ENCODE data around the gene MLN.
A peak's percentile ranks its signal among the peaks of the same experiment; 100 is the strongest.
"Not testable (repeated sequence)": the region's sequence is repeated elsewhere in the genome, so short reads cannot be mapped to it uniquely, and the experiment has no call there.

The MLN gene

DNA sequence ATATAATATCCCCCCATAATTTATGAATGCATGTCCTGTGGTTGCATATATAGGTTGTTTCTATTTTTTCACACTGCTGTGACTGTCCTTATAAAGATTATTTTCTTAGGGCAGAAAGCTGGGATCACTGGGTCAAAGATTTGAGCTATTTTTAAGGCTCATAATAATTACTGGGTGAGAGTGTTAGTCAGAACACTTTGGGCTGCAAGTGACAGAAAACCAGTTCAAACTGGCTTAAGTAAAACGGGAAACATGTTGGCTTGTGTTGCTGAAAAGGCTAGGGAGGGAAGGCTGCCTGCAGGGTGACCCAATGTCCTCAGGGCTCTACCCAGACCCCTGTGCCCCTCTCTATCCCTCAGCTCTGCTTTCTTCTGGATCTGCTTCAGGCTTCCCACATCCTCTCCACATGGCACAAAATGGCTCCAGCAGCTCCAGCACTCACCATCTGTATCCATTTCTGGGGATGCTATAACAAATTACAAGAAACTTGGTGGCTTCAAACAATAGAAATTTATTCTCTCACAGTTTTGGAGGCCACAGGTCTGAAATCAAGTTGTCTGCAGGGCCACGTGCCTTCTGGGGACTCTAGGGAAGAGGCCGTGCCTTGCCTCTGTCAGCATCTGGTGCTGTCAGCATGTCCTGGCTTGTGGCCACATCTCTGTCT lies 33.1 kb upstream of the MLN start:
- FAIRE-seq = no peak
- no peak for DNase-seq (ENCODE audit: insufficient read length, low spot score)

DNA sequence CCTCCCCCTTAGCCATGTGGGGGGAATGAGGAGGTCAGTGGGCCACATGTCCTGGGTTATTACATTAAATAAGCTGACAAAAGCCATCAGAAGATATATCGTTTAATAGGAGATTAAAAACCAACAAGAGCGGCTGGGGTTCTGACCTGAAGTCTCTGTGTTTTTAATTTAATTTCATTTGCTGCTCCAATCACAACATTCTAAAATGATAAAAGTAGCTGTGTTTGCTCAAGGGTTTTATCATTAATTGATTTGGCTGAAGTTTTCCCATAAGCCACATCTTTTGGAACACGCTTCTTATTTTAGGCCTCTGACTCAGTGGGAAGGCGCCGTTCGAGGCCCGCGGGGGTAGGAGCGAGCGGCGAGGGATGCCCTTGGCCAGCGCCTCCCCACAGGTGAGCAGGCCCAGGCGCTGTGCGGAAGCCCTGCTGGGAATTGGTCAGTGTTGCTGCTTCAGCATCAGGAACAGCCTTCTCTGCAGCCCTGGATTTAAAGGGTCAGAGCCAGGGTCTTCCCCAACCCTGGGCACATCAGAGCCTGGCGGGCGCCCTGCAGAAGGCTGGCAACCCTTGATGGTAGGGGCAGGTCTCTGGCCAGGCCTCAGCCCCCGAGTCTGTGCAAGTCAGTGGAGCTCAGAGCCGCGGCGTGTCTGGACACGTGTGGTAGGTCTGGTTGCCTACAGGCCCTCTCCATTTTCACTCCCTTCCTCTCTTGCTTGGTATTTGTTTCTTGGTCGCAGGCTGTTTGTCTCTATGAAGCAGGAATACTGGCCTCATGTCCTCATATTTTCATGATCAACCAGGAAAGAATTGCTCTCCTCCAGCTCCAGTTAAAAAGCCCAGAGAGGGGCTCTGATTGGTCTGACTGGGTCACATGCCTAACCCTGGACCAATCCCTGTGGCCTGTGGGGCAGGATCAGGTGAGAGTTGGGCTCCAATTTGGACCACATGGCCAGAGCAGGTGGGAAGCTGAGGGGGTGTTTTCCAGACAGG lies 30.9 kb upstream of the MLN start:
- DNase-seq (ENCODE audit: insufficient read length, low spot score) (no peak), FAIRE-seq (no peak)

DNA sequence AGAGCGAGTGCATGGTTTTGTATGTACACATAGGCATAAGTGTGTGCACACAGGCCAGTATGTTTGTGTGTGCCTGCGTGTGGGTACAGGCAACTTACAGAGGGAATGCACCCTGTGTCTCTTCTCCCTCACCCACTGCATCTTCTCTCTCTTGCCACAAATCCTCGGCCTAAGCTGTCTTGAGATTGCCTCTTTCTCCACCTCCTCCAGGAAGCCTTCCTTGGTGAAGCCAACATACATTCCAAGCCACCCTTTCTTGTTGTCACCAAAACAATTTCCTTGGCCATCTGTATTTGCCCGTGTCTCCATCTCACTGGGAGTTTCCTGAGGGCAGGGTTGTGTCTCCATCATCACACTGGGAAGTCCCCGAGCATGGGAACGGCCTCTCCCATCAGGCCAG lies 29.8 kb upstream of the MLN start:
- no peak for FAIRE-seq
- DNase-seq (ENCODE audit: insufficient read length, low spot score) = no peak

DNA sequence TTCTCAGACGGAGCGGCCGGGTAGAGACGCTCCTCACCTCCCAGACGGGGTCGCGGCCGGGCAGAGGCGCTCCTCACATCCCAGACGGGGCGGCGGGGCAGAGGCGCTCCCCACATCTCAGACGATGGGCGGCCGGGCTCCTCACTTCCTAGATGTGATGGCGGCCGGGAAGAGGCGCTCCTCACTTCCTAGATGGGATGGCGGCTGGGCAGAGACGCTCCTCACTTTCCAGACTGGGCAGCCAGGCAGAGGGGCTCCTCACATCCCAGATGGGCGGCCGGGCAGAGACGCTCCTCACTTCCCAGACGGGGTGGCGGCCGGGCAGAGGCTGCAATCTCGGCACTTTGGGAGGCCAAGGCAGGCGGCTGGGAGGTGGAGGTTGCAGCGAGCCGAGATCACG lies 29.0 kb upstream of the MLN start:
- DNase-seq (ENCODE audit: insufficient read length, low spot score); FAIRE-seq: not testable (repeated sequence)

DNA sequence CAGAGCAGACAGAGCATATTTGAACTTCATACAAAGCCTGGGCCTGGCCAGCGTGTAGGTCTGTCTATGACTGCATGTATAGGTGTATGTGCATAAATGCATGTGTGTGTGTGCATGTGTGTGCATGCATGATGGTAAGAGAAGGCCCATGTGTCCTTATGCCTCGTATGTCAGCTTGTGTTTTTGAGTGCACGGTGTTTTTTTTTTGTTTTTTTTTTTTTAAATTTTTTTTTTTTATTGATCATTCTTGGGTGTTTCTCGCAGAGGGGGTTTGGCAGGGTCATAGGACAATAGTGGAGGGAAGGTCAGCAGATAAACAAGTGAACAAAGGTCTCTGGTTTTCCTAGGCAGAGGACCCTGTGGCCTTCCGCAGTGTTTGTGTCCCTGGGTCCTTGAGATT lies 27.9 kb upstream of the MLN start:
- not testable (repeated sequence) for DNase-seq (ENCODE audit: insufficient read length, low spot score); FAIRE-seq

DNA sequence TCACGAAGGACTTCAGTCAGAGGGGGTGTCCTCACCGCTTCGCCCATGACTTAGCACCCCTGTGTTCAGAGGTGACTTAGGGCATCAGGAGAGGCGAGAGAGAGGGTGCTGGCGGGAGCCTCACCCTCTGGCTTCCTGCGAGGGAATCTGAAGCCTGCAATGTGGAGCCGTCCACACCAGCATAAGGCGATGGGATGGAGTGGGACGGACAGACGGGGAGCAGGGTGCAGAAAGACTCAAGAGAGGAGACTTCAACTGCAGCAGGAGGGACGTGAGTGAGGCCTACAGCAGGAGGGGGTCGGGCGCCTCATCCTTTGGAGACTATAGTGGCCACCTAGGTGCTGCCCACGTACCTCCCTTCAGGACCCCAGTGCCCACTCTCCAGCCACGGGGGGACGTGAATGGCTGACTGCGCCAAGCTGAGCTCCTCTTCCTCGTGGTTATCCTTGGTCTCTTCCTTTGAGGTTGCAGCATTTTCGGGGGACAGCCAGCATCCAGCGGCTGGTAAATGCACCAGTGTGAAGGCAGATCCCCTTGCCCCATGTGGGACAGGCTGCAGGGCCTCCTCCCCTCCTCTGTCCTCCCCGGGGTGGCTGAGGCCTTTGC lies 26.9 kb upstream of the MLN start:
- DNase-seq (ENCODE audit: insufficient read length, low spot score) = no peak
- no peak for FAIRE-seq

DNA sequence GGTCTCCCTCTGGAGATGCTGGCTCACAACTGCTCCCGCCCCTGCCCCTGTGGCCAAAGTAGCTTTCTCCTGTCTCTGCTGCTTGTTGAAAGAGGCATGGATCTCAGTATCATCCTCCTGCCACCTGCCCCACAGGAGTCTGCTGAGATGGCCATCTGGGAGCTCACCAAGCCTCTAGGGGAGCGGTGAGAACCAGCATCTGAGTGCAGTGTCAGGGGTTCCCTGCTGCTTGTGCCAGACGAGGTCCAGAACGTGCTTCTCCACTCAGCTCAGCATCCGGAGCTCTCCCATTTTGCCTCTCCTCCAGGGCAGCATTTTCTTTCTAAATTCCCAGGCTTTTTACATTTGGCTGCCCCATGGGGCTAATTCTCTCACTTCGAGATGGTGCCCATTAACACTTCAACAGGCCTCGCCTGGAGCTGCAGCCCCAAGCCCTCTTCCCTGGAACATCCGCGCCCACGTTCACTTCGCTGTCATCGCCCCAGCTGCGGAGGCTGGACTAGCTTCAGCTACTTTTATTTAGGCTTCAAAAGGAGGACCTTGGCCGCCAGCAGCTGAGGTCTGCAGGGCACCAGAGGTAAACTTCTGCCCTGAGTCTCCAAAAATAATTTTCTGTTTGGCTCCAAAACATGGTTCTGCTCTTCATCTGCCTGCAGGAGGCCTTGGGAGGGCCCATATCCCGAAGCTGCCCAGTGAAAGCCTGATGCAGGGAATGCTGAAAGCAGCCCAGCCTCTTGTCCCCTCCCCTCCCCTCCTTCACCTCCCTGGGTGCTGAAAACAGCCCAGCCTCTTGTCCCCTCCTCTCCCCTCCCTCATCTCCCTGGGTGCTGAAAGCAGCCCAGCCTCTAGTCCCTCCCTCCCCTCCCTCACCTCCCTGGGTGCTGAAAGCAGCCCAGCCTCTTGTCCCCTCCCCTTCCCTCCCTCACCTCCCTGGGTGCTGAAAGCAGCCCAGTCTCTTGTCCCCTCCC lies 25.2 kb upstream of the MLN start:
- FAIRE-seq = no peak
- DNase-seq (ENCODE audit: insufficient read length, low spot score) = no peak

DNA sequence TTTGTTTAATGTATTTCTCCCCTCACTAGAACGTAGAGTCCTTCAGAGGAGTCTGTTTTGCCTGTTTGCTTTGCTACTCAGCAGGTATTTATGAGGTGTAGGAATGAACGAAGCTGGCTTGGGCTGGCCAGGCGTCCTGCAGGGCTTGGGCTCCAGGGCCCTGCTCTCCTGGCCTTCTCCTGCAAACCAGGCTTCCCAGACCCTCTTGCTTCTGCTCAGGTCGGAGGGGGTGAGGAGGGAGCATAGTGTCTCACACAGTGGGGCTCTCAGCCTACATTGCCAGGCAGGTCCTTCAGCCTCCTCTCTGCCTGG lies 24.6 kb upstream of the MLN start:
- FAIRE-seq = no peak

DNA sequence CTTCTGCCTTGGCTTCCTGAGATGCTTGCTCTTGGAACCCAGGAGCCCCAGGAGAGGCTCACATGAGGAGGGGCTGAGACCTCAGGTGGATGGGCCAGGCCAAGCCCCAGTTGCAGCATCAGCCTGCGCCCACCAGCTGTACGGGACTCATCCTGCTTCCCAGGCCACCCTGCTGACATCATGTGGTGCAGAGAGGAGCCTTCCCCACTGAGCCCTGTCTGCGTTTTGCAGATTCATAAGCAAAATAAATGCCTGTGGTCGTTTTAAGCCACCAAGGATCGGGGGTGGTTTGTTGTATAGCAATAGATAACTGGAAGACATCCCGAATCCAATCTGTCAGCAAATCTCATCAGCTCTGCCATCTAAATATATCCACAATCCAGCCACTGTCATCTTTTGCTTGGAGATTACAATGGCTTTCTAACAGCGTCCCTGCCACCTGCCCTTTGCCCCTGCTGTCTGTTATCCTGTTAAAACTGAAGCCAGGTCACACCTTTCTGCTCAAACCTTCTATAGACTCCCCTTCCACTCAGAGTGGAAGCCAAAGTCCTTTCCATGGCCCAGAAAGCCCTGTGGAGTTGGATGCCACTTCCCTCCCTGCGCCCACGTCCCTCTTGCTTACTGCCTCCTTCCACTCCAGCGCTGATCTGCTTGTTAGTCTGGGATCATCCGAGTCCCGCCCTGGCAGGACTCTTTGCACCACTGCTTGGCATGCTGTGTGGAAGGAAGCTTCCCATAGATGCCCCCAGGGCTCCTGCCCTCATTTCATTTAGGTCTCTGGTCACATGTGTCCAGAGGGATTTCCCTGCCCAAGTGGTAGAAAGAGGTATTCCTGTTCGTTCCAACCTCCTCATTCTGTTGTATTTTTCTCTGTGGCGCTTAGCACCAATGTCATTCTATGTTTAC lies 24.0 kb upstream of the MLN start:
- no peak for FAIRE-seq
- DNase-seq (ENCODE audit: insufficient read length, low spot score) = no peak

More for the DNA sequence above, 24.6 kb upstream of the MLN start:
- no peak for DNase-seq (ENCODE audit: insufficient read length, low spot score)

DNA sequence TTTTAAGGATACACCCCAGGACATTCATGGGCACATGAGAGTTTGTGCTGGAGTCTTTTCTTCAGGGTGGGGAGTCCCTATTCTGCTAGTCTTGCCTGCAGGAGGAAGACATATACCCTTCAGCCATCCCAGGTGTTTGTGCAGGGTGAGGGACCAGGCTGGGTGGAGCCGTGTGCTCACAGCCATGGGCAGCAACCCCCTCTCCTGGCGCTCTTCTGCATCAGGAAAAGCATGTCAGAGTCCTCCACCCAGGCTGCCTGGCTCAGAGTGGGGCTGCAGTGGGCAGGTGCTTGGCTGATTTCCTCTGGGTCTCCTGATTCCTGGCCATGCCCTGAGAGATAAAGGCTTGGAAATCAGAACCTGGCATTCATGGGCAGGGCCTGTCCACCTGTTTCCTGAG lies 22.7 kb upstream of the MLN start:
- no peak for FAIRE-seq
- no peak for DNase-seq (ENCODE audit: insufficient read length, low spot score)

DNA sequence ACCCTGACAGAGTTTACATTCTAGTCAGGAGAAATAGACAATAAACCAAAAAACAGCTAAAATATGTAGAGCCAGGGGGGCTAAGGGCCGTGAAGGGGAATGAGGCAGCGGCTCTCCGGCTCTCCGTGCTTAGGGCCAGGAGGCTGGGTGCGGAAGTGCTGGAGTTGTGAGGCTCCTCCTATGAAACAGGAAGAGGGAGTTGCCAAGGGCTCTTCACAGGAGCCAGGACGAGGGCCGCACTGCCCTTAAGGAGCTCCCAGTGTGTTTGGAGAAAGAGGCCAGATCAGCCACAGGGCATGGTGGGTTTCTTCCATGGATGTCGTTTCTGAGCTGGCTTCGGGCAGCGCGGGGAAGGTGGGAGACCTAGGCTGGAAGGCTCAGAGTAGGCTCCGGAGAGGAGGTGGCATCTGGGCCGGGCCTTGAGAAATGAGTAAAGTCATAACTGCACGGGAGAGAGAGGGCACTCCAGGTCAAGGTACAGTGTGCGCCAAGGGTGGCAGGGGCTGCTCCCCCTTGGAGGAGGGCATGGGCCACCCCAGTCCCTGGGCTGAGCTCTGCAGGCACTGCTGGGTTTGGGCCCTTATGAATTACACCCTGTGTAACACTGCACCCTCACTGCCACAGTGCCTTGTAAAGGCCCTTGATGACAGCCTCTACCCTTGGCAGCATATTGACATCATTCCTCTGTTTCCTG lies 20.8 kb upstream of the MLN start:
- DNase-seq (ENCODE audit: insufficient read length, low spot score) (no peak), FAIRE-seq (no peak)

DNA sequence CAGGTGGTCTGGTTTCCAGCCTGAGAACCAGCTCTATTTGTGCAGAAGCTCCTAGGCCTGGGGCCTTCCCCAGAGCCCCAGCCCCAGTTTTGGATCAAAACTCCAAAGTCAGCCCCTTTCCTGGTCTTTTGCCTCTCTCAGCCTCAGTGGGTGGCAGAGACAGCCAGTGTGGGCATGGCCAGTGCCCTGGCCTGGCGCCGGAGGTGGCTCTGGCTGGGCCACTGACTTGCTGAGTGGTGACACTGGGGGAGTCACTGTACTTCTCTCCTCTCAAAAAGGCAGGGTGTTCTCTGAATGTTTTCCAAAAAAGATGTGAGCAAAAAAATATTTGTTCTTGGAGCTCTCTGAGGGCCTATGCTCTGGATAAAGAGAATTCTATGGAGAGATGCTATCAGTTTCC lies 20.0 kb upstream of the MLN start:
- FAIRE-seq (no peak), DNase-seq (ENCODE audit: insufficient read length, low spot score) (no peak)

DNA sequence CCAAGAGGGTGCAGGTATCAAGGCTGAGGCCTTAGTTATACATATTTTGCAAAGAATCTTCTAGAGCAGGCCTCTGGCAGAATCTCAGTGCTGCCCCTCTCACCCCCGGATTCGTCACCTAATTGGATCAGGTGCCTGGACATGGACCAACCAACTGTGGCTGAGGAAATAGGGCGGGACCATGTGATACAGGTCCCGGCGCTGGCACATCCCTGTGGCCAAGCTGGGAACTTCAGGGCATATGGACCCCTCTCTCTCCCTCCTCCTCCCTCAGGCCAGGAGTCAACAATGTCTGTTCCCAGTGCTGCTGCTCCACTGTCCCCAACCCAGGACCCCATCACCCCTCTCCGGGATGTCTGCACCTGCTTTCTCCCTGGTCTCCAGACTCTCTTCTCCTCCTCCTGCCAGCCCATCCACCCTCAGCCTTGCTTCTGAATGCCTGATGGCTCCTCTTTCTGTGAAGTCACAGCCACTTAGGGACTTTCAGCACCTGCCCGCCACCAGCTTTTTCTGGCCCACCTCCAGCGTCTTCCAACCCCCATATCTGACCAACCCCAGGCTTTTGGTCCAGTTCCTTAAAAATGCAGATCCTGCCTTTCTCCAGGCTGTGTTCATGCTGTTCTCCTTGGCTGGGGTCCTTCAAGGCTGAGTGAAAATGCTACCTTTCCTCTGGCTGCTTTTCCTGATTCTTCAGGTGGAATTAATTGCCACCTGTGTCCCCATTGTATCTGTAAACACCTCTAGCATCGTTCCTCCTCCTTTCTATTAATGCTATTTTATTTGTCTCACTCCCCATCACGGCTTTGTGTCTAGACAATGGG lies 19.0 kb upstream of the MLN start:
- FAIRE-seq = no peak
- DNase-seq (ENCODE audit: insufficient read length, low spot score) = peak; percentile 57

DNA sequence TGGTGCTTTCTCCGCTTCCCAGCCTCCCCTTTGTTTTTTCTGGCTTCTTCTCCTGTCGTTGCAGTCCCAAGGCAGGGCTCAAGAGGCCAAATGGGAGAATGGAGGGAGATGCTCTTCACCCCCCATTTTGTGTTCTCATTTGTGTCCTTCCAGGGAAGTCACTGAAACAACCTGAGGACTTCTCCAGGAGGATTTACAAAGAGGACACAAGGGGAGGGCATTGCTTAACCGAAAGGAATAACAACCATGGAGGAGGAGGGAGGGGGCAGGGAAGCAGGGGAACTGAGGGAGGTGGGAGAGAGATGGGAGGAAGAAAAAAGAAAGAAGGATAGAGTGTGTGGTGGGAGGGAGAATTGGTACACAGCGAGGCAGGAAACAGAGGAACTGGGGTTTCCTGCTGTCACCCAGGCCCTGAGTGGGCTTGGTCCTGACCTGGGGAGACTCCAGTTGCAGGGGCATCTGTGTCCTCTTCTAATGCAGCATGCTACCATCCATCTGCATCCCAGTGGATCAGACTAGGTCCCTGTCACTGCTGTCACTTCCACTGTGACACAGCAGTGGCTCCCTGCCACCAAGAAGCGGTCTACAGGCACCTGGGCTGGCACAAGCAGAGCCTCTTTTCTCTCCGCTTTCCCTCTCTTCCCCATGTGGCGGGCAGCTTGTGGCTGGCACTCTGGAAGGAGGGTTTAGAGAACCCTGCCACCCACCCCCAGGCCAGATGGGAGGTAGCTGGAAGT lies 17.1 kb upstream of the MLN start:
- DNase-seq (ENCODE audit: insufficient read length, low spot score) (no peak), FAIRE-seq (no peak)

DNA sequence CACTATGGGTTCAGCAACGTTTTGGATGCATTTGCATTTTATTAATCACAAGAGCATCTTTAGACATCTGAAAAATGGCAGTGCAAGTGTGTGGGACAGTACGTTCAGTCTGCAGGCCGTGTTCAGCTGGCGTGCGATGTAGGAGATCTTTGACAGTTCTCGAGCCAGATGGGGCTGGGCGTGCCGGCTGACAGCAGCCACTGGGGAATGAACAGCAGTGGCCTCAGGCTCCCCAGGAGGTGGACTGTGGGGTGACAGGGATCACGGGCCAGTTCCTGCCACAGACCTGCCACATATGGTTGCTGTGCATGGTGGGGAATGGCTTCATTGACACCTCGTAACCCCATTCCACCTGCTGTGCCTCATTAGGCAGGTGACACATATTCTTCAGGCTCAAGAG lies 16.4 kb upstream of the MLN start:
- no peak for DNase-seq (ENCODE audit: insufficient read length, low spot score)
- no peak for FAIRE-seq

DNA sequence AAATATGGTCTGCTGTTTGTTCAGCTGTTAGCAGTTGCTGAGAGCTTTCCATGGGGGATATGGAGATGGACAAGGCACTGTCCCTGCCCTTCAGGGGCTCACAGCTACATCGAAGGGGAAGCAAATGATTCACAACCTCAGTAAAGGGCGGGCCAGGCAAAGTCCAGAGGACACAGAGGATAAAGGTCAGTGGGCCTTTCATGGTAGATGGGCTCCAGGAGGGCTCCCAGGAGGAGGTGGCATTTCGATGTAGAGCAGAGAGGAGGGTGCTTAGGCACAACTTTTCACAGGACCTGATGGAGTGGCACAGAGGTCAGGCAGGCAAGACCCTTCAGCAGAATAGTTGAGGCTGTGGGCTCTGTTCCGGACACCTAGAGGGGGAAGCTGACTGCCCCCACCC lies 15.2 kb upstream of the MLN start:
- FAIRE-seq = no peak

DNA sequence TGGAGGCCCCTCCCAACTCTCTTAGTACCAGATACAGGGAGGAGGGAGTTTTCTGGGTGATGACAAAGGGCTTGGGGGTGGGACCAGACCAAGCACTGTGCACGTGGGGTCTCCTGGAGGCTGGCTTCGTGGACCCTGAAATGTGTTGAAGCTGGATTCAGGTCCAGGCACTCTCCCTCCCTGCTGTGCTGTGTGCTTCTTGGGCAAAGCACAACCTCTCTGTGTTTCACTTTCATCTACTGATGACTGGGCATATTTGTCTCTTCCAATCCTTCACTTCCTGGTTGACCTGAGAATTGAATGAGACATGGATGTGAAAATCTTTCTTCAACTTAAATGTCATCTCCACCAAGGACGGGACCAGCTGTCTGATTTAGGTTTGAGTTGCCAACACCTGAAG lies 14.5 kb upstream of the MLN start:
- peak; percentile 49 for FAIRE-seq
- DNase-seq (ENCODE audit: insufficient read length, low spot score) = no peak

More for the DNA sequence above, 15.2 kb upstream of the MLN start:
- DNase-seq (ENCODE audit: insufficient read length, low spot score) = no peak
